PFSK-1 (cell line): ENCODE results near the gene ZNRF2.

ENCODE experiments used
- FOXP2 ChIP-seq: optimal IDR thresholded peaks from 2 replicates; pipeline ENCODE3; 2011; ENCODE audit warnings: borderline replicate concordance, control low read depth, inconsistent platforms; ENCODE audit not compliant: insufficient read depth; ENCODE audit errors: extremely low read length, extremely low read depth
- POLR2AphosphoS5 ChIP-seq: IDR thresholded peaks from 2 replicates; pipeline ENCODE4 v1.6.1; 2012; ENCODE audit warnings: low read depth, mild to moderate bottlenecking, control low read depth, low read length, moderate library complexity
- SIN3A ChIP-seq: IDR thresholded peaks from 2 replicates; pipeline ENCODE4 v1.6.1; 2012; ENCODE audit warnings: mild to moderate bottlenecking, low read length, moderate library complexity, borderline replicate concordance; ENCODE audit not compliant: insufficient read depth
- TAF1 ChIP-seq: IDR thresholded peaks from 2 replicates; pipeline ENCODE4 v1.6.1; 2012; ENCODE audit warnings: low read length, control low read depth, borderline replicate concordance; ENCODE audit not compliant: insufficient read depth
- TF ChIP-seq, protein P1 (sequence below), 2 experiments: IDR thresholded peaks; 2 replicates each; pipeline versions ENCODE4 v1.6.1 to v1.8.0; 2011 to 2012; ENCODE audit warnings: low read depth in 2 of 2, low read length in 2 of 2, control low read depth in 1 of 2, inconsistent platforms in 1 of 2, mild to moderate bottlenecking in 1 of 2, moderate library complexity in 1 of 2; ENCODE audit not compliant: insufficient read depth in 1 of 2

The ZNRF2 gene

DNA sequence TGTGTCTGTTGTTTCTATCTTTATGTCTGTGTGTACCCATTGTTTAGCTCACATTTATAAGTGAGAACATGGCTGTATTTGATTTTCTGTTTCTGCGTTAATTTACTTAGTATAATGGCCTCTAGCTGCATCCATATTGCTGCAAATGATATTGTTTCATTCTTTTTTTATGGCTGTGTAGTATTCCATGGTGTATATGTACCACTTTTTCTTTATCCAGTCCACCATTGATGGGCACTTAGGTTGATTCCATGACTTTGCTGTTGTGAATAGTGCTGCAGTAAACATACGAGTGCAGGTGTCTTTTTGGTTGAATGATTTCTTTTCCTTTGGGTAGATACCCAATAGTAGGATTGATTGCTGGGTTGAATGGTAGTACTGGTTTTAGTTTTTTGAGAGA, 48.2 kb downstream of the ZNRF2 start:
- TF ChIP-seq TAF1 (no peak), SIN3A (no peak), FOXP2 (no peak), POLR2AphosphoS5 (no peak)
- TF ChIP-seq, protein P1, sequence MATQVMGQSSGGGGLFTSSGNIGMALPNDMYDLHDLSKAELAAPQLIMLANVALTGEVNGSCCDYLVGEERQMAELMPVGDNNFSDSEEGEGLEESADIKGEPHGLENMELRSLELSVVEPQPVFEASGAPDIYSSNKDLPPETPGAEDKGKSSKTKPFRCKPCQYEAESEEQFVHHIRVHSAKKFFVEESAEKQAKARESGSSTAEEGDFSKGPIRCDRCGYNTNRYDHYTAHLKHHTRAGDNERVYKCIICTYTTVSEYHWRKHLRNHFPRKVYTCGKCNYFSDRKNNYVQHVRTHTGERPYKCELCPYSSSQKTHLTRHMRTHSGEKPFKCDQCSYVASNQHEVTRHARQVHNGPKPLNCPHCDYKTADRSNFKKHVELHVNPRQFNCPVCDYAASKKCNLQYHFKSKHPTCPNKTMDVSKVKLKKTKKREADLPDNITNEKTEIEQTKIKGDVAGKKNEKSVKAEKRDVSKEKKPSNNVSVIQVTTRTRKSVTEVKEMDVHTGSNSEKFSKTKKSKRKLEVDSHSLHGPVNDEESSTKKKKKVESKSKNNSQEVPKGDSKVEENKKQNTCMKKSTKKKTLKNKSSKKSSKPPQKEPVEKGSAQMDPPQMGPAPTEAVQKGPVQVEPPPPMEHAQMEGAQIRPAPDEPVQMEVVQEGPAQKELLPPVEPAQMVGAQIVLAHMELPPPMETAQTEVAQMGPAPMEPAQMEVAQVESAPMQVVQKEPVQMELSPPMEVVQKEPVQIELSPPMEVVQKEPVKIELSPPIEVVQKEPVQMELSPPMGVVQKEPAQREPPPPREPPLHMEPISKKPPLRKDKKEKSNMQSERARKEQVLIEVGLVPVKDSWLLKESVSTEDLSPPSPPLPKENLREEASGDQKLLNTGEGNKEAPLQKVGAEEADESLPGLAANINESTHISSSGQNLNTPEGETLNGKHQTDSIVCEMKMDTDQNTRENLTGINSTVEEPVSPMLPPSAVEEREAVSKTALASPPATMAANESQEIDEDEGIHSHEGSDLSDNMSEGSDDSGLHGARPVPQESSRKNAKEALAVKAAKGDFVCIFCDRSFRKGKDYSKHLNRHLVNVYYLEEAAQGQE (IDR thresholded peaks at IDR 0.05; ENCODE audit: insufficient read depth in 1 of 2, low read depth in 2 of 2, low read length in 2 of 2), result no peak

DNA sequence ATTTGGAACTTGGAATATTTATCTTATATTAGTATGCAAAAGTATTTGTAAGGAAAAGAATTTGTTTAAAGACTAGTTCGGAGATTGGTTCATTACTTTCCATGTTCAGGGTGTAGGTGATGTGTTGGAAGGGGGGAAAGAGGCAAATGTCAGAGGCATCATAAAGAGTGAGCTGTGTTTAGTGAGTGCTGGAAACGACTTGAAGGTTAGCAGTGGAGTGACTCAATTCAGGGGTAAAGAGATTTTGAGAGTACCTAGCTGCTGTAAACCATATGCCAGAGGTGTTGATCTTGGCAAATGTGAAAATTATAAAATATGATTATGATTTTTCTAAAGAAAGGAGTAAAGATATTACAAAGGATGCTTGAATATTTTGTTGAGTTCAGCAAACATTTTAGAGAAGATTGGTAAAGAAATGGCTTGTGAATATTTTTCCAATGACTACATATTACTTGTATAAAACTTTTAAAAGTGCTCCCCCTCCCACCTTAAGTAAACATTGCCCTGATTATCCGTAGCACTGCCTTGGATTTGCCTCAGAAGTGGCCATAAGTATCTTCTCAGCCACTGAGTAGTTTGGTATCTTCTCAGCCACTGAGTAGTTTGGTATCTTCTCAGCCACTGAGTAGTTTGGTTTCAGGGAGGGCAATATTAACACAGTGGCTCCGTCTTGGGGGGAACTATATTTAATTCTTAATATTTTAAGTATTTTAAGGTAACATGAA, 51.5 kb downstream of the ZNRF2 start:
- no peak for TF ChIP-seq POLR2AphosphoS5

DNA sequence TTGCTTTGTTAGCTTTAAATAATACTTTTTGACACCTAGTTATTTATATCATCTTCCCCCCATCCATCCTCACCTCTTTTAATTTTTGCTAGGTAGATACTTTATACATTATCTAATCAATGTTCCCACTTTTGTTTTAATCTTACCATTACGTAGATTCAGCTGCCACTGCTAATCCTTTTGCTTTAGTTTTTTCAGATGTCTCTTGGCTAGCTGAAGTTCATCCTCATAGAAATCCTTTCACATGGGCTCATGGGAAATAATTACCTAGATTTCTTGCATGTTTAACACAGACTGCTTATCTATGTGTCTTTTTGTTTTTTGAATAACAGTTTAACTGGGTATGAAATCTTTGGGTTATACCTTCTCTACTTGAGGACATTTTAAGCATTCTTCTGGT, 60.1 kb downstream of the ZNRF2 start:
- TF ChIP-seq, protein P1 (IDR thresholded peaks at IDR 0.05; ENCODE audit: insufficient read depth in 1 of 2, low read depth in 2 of 2, low read length in 2 of 2), result no peak
- no peak for TF ChIP-seq TAF1
- TF ChIP-seq SIN3A, result no peak
- no peak for TF ChIP-seq POLR2AphosphoS5
- TF ChIP-seq FOXP2, result no peak

GRCh38 chr7:30347226-30348082, 63.1 kb downstream of the ZNRF2 start:
- TF ChIP-seq SIN3A (no peak), FOXP2 (no peak), POLR2AphosphoS5 (no peak), TAF1 (no peak)
- TF ChIP-seq, protein P1 (IDR thresholded peaks at IDR 0.05; ENCODE audit: insufficient read depth in 1 of 2, low read depth in 2 of 2, low read length in 2 of 2), result no peak

DNA sequence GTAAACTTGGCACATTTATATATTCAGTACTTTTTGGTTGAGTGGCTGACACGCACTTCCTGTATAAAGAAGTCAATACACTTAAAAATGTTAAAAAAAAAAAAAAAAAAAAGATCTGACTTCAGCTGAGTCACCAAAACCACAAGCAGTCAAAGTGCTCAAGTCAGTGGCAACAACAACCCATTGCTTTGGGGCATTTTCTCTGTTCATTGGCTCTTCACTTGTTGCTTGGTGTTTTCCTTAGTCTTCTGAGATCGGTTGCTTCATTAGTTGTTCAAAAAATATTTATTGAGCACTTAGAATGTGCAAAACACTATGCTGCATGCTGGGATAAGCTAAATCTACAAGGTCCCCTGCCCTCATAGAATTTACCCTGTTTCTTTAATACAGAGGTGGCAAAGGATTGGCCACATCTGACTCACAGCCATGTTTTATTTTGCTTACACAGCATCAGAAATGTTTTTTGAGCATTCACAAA, 63.7 kb downstream of the ZNRF2 start:
- TF ChIP-seq, protein P1 (IDR thresholded peaks at IDR 0.05; ENCODE audit: insufficient read depth in 1 of 2, low read depth in 2 of 2, low read length in 2 of 2), result no peak
- TF ChIP-seq FOXP2 (no peak), SIN3A (no peak), POLR2AphosphoS5 (no peak), TAF1 (no peak)
